Measurements from ENCODE around the gene HSD17B8.

The HSD17B8 gene

GRCh38 chr6:33204415-33205190 is at the start of gene HSD17B8:
TSS of gene HSD17B8 (plus strand) at chr6:33204655. CDS start at chr6:33204669, 14 bp downstream.
- H3K4me1 Mint-ChIP-seq, result peaks cover 62% of the 10 kb centered on the region
- H3K27ac Mint-ChIP-seq, result peak within 1 kb of the TSS; percentile 95
- H3K36me3 Mint-ChIP-seq, result peaks cover 21% of the 10 kb centered on the region
- no peaks in the 10 kb centered on the region for H3K9me3 Mint-ChIP-seq
- H3K4me3 Mint-ChIP-seq, result peak within 1 kb of the TSS; percentile 100
- no peaks in the 10 kb centered on the region for H3K27me3 Mint-ChIP-seq

DNA sequence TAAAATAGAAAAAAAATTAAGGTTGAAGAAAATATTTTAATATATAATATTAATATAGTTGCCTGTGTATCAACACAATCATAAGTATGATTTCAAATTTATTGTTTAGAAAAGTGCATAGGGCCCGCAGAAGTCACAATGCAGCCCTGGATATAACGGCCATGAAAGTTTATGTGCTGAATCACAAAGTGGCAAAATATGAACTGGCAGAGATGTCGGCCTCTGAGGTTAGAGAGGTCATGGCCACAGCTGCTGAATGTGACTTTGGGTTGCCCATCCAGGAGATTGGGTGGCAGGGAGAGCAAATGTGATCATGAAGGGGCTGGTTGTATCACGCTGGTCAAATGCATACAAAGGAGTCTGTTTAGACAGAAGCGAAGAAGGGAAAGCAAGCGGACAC is 47.9 kb upstream of the HSD17B8 start:
- Mint-ChIP-seq H3K27me3 (peaks cover 2% of the 10 kb centered on the region), H3K4me1 (peaks cover 6% of the 10 kb centered on the region), H3K4me3 (no peak overlapping the region), H3K36me3 (peaks cover 2% of the 10 kb centered on the region), H3K27ac (no peak overlapping the region), H3K9me3 (peaks cover 9% of the 10 kb centered on the region)

DNA sequence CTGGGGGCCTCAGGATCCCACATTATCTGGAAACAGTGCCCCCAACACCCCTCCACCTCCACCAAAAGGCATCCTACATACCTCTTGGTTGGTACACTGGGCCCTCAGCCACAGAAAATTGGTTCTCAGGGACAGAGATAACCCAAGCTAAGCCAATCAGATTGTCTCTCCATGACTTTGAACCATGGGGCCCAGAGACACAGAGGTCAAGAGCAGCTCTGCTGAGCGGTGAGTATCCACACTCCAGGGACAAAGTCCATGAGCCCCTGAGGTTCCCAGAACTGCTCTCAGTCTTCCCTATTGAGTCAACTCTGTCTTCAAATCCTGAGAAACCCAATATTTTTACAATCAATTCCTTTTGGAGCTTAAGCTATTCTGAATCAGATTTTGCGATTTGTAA is 47.5 kb upstream of the HSD17B8 start:
- Mint-ChIP-seq H3K27me3 (peaks cover 2% of the 10 kb centered on the region), H3K9me3 (peaks cover 6% of the 10 kb centered on the region), H3K4me1 (peaks cover 10% of the 10 kb centered on the region), H3K27ac (no peak overlapping the region), H3K36me3 (peaks cover 2% of the 10 kb centered on the region), H3K4me3 (no peak overlapping the region)

GRCh38 chr6:33160096-33160495 is 44.4 kb upstream of the HSD17B8 start:
- no peaks in the 10 kb centered on the region for H3K9me3 Mint-ChIP-seq
- no peak overlapping the region for H3K27ac Mint-ChIP-seq
- peaks cover 14% of the 10 kb centered on the region for H3K4me1 Mint-ChIP-seq
- no peak overlapping the region for H3K4me3 Mint-ChIP-seq
- no peaks in the 10 kb centered on the region for H3K36me3 Mint-ChIP-seq
- H3K27me3 Mint-ChIP-seq, result no peaks in the 10 kb centered on the region

DNA sequence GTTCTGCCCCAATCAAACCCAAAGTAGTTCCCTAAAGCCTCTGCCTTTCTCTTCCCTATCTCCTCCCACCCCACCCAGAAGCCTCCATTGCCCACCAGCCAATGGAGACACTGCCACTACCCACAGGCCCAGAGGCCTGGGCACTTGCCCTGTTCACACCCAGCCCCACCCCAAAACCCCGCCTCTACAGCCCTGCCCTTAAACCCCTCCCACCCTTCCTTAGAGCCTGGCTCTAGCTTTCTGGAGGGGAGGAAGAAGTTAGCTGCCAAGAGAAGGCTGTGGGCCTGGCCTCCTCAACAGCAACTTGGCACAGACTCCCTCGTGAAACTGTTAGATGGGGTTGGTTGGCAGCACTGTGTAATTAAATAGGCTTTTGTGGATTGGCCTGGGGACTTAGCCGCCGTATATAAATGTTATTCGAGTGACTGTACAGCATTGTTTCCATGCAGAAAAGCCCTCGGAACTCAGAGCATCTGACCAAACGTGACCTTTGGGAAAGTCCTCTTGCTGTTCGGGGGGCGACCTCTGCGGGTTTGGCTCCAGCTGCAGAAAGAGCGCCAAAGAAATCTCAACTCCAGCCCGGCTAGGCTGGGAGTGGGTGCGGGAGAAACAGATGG is 43.6 kb upstream of the HSD17B8 start:
- Mint-ChIP-seq H3K9me3 (no peaks in the 10 kb centered on the region), H3K27me3 (no peaks in the 10 kb centered on the region), H3K36me3 (no peaks in the 10 kb centered on the region), H3K4me1 (peaks cover 14% of the 10 kb centered on the region), H3K4me3 (peak overlapping the region; percentile 85), H3K27ac (no peak overlapping the region)

GRCh38 chr6:33161354-33162331 is 42.8 kb upstream of the HSD17B8 start:
- Mint-ChIP-seq H3K9me3 (no peaks in the 10 kb centered on the region), H3K27ac (no peak overlapping the region), H3K4me1 (peaks cover 14% of the 10 kb centered on the region)

GRCh38 chr6:33163540-33163939 is 40.9 kb upstream of the HSD17B8 start:
- H3K4me3 Mint-ChIP-seq, result no peak overlapping the region

More at GRCh38 chr6:33161354-33162331, 42.8 kb upstream of the HSD17B8 start:
- Mint-ChIP-seq H3K27me3 (no peaks in the 10 kb centered on the region), H3K4me3 (peak overlapping the region; percentile 85), H3K36me3 (no peaks in the 10 kb centered on the region)

DNA sequence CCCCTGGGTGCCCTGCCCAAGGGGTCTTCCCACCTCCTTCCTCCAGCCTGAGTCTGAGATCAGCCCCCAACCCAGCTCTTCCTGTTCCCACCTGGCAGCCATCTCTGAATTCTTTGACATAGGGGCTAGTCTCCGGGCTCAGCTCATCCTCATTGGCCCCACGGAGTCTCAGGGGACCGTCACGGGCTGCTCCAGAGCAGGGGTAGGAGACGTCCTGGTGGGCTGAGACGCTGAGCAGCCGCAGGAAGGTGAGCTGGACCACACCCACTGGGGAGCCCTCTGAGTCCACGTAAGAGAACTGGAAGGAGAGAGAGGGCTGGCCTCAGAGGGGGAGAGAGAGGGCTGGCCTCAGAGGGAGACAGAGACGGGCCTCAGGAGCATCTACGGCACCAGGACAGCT is 40.3 kb upstream of the HSD17B8 start:
- Mint-ChIP-seq H3K4me3 (no peak overlapping the region), H3K27me3 (no peaks in the 10 kb centered on the region), H3K36me3 (no peaks in the 10 kb centered on the region), H3K27ac (no peak overlapping the region), H3K9me3 (no peaks in the 10 kb centered on the region), H3K4me1 (peaks cover 14% of the 10 kb centered on the region)

More at GRCh38 chr6:33163540-33163939, 40.9 kb upstream of the HSD17B8 start:
- Mint-ChIP-seq H3K4me1 (peaks cover 14% of the 10 kb centered on the region), H3K9me3 (no peaks in the 10 kb centered on the region), H3K27me3 (no peaks in the 10 kb centered on the region), H3K36me3 (no peaks in the 10 kb centered on the region), H3K27ac (no peak overlapping the region)

GRCh38 chr6:33164665-33165373 is 39.6 kb upstream of the HSD17B8 start:
- Mint-ChIP-seq H3K4me3 (no peak overlapping the region), H3K27me3 (no peaks in the 10 kb centered on the region), H3K9me3 (no peaks in the 10 kb centered on the region), H3K4me1 (peaks cover 14% of the 10 kb centered on the region), H3K36me3 (no peaks in the 10 kb centered on the region), H3K27ac (no peak overlapping the region)

- Mint-ChIP-seq H3K4me1 (peaks cover 14% of the 10 kb centered on the region), H3K36me3 (no peaks in the 10 kb centered on the region), H3K9me3 (no peaks in the 10 kb centered on the region), H3K27ac (no peak overlapping the region), H3K27me3 (no peaks in the 10 kb centered on the region), H3K4me3 (no peak overlapping the region)
Measured at GRCh38 chr6:33165581-33166258, 38.7 kb upstream of the HSD17B8 start.

DNA sequence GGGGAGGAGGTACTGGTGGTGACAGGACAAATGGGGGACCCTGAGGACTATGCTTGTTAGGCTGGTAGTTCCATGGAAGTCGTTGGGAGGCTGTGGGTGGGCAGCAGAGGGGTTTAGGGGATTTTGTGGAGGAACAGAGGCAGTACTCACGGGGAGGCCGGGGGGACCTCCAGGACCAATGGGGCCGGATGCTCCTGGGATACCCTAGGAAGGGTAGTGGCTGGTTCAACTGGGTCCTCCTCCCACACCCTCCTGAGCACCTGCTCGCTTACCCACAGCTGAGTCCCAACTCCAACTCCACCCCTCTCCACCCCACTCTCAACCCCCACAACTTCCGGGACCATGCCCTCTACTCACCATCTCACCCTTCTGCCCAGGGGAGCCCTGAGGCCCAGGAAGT is 38.1 kb upstream of the HSD17B8 start:
- Mint-ChIP-seq H3K4me3 (no peak overlapping the region), H3K9me3 (no peaks in the 10 kb centered on the region), H3K36me3 (no peaks in the 10 kb centered on the region), H3K4me1 (peaks cover 9% of the 10 kb centered on the region), H3K27ac (no peak overlapping the region), H3K27me3 (no peaks in the 10 kb centered on the region)

DNA sequence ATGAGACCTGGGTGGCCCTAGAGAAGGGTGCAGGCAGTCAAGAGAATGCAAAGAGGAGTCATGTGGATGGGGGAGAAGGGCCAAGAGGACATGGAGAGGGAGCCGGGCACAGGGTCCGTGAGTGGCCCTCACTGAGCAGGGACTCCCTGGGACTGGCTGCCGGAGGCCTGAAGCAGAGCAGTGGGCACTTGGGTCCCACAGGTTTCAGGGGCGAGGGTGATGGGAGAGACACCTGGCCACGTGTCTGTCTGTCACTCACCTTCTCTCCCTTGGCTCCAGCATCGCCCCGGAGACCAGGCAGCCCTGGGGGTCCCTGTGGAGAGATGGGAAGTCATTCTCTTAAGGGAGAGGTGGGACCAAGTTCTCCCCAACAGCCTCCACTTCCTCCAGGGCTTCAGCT is 37.6 kb upstream of the HSD17B8 start:
- Mint-ChIP-seq H3K4me1 (peaks cover 5% of the 10 kb centered on the region), H3K4me3 (no peak overlapping the region), H3K9me3 (no peaks in the 10 kb centered on the region), H3K36me3 (no peaks in the 10 kb centered on the region), H3K27me3 (no peaks in the 10 kb centered on the region), H3K27ac (no peak overlapping the region)

DNA sequence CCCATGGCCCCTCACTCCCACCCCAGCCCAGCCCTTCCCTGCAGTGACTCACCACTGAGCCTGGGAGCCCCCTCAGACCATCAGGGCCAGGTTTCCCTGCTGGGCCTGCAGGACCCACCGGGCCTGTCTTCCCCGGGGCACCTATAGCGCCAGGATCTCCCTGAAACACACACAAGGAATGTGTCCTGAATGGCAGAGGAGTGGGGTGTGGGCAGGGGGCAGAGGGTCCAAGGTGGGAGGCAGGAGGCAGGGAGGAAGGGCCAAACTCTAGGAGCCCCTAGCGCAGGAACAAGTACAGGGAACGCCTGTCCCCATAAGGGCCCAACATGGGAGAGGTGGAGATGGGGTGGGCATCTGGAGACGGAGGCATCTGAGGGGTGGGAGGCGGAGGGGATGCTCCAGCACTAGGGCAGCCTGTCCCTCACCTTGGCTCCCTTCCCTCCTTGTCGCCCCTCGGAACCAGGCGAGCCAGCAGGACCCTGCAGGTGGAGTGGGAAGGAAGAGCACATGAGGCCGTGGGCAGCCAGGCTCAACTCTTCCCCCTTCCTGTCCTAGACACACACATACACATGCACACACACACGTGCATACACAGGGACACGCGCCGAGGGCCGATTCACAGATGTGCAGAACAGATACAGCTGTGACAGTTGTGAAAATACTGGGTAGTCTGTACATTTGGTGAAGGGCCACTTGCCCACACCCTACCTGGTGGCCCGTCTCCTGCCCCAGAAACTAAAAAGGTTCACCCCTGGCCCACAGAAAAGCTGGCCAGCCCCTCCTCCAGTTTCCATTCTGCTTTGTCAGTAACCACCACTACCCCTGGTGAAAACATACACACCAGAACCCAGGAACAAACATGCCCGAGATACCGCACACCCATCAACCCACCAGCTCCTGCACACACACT is 36.8 kb upstream of the HSD17B8 start:
- no peak overlapping the region for H3K27ac Mint-ChIP-seq
- H3K4me1 Mint-ChIP-seq, result no peaks in the 10 kb centered on the region
- H3K36me3 Mint-ChIP-seq, result no peaks in the 10 kb centered on the region
- H3K9me3 Mint-ChIP-seq, result no peaks in the 10 kb centered on the region
- H3K4me3 Mint-ChIP-seq, result no peak overlapping the region
- H3K27me3 Mint-ChIP-seq, result no peaks in the 10 kb centered on the region

GRCh38 chr6:33168284-33168601 is 36.2 kb upstream of the HSD17B8 start:
- no peaks in the 10 kb centered on the region for H3K36me3 Mint-ChIP-seq
- no peaks in the 10 kb centered on the region for H3K27me3 Mint-ChIP-seq
- no peak overlapping the region for H3K4me3 Mint-ChIP-seq
- H3K9me3 Mint-ChIP-seq, result no peaks in the 10 kb centered on the region
- H3K27ac Mint-ChIP-seq, result no peak overlapping the region
- H3K4me1 Mint-ChIP-seq, result no peaks in the 10 kb centered on the region

Measured in activated naive CD4-positive, alpha-beta T cell treated with anti-CD3 and anti-CD28 coated beads, Interleukin-2, amount 50 U/mL, for 24 hours (primary cell).